Activated CD4-positive, alpha-beta T cell treated with anti-CD3 and anti-CD28 coated beads for 36 hours (primary cell): ENCODE measurements around the gene CDCP1. TPM values are rescaled to one million over a fixed set of nuclear protein-coding genes. Genes with fewer than 3 reads are reported as not detected.

Experiments used
- ATAC-seq: fragments of 200-7000 bp; cut with Tn5 transposase; one replicate; pipeline ENCODE4 v1.10.0; 2021; ENCODE audit warnings: mild to moderate bottlenecking, moderate library complexity
- CTCF ChIA-PET: fragments of 350-600 bp; sonication (Branson Sonifier 250); formaldehyde crosslinking; loops from one replicate; lab custom pipeline; 2021; ENCODE audit warnings: antibody characterized with exemption; lab: Charles Lee
- POLR2A ChIA-PET: fragments of 350-600 bp; sonication (Branson Sonifier 250); formaldehyde crosslinking; loops from one replicate; lab custom pipeline; 2021; ENCODE audit warnings: antibody characterized with exemption, inconsistent platforms; lab: Charles Lee
- DNase-seq: peaks from one replicate; pipeline ENCODE4 v3.0.0-alpha.2; 2020
- H3K27ac Mint-ChIP-seq: one replicate; pipeline ENCODE4 v1.8.0; 2021; ENCODE audit warnings: mixed read lengths
- H3K27me3 Mint-ChIP-seq: one replicate; pipeline ENCODE4 v1.8.0; 2021; ENCODE audit warnings: mixed read lengths
- H3K36me3 Mint-ChIP-seq: one replicate; pipeline ENCODE4 v1.8.0; 2021; ENCODE audit warnings: low read depth, mixed read lengths
- H3K4me1 Mint-ChIP-seq: one replicate; pipeline ENCODE4 v1.8.0; 2021; ENCODE audit warnings: mixed read lengths
- H3K4me3 Mint-ChIP-seq: one replicate; pipeline ENCODE4 v1.8.0; 2021; ENCODE audit warnings: mild to moderate bottlenecking, moderate library complexity, mixed read lengths
- H3K9me3 Mint-ChIP-seq: one replicate; pipeline ENCODE4 v1.8.0; 2021; ENCODE audit warnings: low read depth, mixed read lengths
- intact Hi-C, 2 experiments: fragments of 100-400 bp; cut with DNase I in 1 of 2; cut with micrococcal nuclease in 1 of 2; formaldehyde crosslinking; loops; one replicate each; pipeline versions ENCODE4 v1.14.2 to v1.15.1; 2022 to 2024; cut with DNase I, micrococcal nuclease
- total RNA-seq, 2 experiments: library from RNA; stranded (reverse); gene quantifications; one replicate each; pipeline ENCODE4 v1.2.3, GENCODE V29; 2021

CDCP1 gene, protein sequence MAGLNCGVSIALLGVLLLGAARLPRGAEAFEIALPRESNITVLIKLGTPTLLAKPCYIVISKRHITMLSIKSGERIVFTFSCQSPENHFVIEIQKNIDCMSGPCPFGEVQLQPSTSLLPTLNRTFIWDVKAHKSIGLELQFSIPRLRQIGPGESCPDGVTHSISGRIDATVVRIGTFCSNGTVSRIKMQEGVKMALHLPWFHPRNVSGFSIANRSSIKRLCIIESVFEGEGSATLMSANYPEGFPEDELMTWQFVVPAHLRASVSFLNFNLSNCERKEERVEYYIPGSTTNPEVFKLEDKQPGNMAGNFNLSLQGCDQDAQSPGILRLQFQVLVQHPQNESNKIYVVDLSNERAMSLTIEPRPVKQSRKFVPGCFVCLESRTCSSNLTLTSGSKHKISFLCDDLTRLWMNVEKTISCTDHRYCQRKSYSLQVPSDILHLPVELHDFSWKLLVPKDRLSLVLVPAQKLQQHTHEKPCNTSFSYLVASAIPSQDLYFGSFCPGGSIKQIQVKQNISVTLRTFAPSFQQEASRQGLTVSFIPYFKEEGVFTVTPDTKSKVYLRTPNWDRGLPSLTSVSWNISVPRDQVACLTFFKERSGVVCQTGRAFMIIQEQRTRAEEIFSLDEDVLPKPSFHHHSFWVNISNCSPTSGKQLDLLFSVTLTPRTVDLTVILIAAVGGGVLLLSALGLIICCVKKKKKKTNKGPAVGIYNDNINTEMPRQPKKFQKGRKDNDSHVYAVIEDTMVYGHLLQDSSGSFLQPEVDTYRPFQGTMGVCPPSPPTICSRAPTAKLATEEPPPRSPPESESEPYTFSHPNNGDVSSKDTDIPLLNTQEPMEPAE
- total RNA-seq, result 1 to 10 TPM; 3.7 to 5.8 TPM

DNA sequence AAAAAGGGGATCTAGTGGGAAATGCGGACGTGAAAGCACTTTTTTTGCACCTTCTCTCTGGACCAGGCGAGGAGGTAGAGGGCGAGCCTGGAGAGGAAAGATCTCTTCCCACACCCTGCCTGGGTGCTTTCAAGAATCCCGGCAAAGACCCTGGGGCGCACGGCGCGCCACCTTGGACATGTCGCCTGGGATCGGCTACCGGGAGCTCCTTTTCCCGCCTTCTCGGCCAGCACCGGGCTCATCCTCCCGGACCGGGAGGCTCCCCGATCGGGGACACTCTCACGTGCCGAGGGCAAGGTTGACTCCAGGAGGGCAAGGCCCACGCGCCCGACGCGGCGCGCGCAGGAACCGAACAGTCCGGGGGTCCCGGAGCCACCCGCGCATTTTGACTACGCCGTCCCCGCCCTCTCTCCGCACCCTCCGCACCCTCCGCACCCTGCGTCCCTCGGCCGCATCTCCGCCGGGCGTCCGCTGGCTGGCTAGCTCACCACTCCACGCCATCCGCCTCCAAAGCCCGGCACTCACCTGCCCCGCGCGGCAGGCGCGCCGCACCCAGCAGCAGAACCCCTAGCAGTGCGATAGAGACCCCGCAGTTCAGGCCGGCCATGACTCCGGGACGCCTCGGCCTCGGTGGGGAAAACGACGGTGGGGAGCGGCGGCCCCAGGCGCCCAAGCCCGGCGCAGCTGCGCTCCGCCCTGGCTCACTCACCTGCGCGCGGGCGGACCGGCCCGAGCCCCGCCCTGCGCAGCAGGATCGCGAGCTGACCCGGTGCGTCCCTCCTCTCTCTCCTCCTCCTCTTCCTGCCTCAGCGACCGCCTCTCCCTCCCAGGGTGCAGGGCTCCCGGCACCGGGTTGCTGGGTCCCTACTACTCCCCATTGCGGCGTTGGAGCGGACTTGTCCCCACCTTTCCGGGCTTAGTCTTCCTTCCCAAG, at the start of gene CDCP1:
Gene CDCP1 (minus strand): TSS at position 698 of the 934 bp plus-strand sequence. CDS start 91 bp downstream, at position 607.
- peaks cover 4% of the 10 kb centered on the region for H3K36me3 Mint-ChIP-seq
- intact Hi-C loops, result no loop called here
- H3K4me3 Mint-ChIP-seq, result peak within 1 kb of the TSS; percentile 78

DNA sequence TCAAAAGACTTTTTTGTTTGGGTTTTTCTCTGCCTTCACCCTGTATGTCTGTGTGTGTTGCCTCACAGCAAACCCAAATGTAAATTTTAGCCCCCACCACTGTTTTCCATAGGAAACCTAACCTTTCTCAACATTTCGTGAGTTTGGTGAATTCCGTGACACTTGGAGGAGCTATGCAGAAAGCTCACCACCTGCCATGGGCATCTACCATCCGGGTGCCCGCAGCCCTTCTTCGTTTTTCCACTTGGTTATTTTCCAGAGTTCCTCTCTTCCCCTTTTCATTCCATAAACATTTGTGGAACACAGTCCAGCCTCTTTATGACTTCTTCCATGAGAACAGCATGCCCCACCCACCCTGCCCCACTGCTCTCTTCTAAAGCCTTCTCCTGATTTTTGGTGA, 48.6 kb upstream of the CDCP1 start:
- ChIA-PET CTCF (interaction anchor here (1.0 kb wide), 1 partner anchor 10 kb away, joined by 3 read pairs; no protein-coding TSS in a partner anchor), POLR2A (no interaction called here)
- no peak for DNase-seq
- Mint-ChIP-seq H3K27me3 (peaks cover 2% of the 10 kb centered on the region), H3K36me3 (no peaks in the 10 kb centered on the region), H3K27ac (no peak overlapping the region), H3K9me3 (no peaks in the 10 kb centered on the region), H3K4me1 (peaks cover 2% of the 10 kb centered on the region), H3K4me3 (no peak overlapping the region)
- intact Hi-C loops, result no loop called here
- ATAC-seq, result no peak

More for the DNA sequence above, at the start of gene CDCP1:
- CTCF ChIA-PET, result interaction anchor here (0.5 to 1.5 kb wide), 4 partner anchors 8 to 120 kb away, joined by 3 to 7 read pairs (median 3); no protein-coding TSS in a partner anchor
- H3K9me3 Mint-ChIP-seq, result peaks cover 5% of the 10 kb centered on the region
- no peak within 1 kb of the TSS for H3K27ac Mint-ChIP-seq
- ATAC-seq (peak; percentile 80), DNase-seq (peak; percentile 36)
- POLR2A ChIA-PET, result no interaction called here
- H3K27me3 Mint-ChIP-seq, result peaks cover 25% of the 10 kb centered on the region
- peaks cover 22% of the 10 kb centered on the region for H3K4me1 Mint-ChIP-seq

DNA sequence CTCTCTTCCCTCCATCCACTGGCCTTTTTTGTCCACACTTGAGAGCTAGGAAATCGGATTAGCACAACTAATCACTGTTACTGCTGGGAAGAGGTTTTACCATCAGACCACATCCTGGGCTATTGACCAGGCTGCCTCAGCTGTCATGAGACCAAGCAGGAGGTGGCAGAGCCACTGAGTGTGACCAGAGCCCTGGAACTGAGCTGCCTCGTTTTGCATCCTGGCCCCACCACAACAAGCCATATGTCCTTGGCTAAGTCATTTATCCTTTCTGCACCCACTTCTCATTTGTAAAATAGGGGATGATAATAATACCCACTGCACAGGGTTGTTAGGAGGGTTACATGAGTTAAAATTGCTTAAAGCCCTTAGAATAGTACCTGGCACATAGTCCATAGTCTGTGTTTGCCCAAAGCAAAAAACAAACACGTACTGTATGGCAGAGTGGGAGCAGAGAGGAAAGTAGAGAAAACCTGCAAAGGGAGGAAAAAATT, 45.8 kb upstream of the CDCP1 start:
- no peak for DNase-seq
- Mint-ChIP-seq H3K4me1 (peaks cover 12% of the 10 kb centered on the region), H3K9me3 (no peaks in the 10 kb centered on the region), H3K36me3 (no peaks in the 10 kb centered on the region), H3K27ac (no peak overlapping the region), H3K4me3 (no peak overlapping the region), H3K27me3 (peaks cover 2% of the 10 kb centered on the region)
- POLR2A ChIA-PET, result no interaction called here
- no peak for ATAC-seq
- intact Hi-C loops, result no loop called here
- CTCF ChIA-PET, result no interaction called here

DNA sequence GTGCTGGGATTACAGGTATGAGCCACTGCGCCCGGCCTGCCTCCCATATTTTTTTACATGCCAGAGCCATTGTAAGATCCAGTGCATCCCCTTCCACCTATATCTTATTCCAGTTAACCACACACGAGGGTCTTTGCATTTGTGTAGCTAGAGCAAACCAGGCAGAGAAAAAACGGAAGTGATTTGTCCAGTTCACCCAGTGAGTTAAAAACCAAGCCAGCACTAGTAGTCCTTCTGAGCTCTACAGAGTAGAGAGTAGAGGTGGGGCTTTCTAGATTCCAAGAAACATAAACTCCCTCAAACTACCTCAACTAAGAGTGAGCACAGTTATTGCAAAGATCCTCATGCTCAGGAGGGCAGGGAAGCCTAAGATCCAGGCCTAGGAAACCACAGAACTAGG, 45.2 kb upstream of the CDCP1 start:
- Mint-ChIP-seq H3K4me1 (peaks cover 11% of the 10 kb centered on the region), H3K27me3 (peaks cover 4% of the 10 kb centered on the region), H3K4me3 (no peak overlapping the region), H3K36me3 (no peaks in the 10 kb centered on the region), H3K9me3 (no peaks in the 10 kb centered on the region), H3K27ac (no peak overlapping the region)
- POLR2A ChIA-PET, result no interaction called here
- DNase-seq (no peak), ATAC-seq (no peak)
- CTCF ChIA-PET, result interaction anchor here (1.5 kb wide), 1 partner anchor 19 kb away, joined by 3 read pairs; no protein-coding TSS in a partner anchor
- intact Hi-C loops, result no loop called here

DNA sequence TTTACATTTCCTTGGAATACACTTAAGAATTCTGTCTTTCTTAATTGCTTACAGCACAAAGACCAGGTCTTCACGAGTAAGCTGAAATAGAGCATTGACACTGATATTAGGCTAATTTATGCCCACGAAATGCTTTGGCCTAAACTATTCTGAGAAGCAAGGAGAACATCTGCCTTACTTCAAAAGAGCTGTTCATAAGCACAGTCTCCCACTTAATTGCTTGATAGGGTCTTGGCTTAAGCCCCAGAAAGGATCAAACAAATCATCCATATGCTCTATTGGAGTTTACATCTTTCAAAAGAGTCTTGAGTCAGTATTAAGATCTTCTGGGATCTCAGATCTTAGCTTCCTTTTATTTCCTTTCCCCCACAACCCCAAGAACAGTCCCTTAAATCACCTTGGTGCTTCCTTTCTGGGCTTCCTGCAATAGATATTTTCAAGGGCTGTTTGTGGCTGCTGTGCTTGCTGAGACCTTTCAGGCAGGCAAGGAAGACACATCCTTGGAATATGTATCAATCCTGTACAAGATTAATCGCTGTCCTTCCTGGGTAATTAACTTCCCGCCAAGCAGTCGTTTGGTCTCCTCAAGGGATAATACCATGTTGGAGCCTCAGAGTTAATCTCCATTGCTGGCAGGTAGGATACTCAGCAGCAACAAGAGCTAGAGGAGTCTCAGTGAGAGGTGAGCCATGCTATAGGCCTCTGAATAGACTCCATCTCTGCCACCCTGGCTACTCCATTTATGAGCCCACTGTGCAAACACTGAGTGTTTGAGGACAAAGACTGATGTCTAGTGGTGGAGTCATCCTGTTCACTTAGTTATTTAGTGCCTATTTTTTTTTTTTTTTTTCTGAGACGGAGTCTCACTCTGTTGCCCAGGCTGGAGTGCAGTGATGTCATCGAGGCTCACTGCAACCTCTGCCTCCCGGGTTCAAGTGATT, 42.8 kb upstream of the CDCP1 start:
- no peaks in the 10 kb centered on the region for H3K9me3 Mint-ChIP-seq
- no peak overlapping the region for H3K27ac Mint-ChIP-seq
- peaks cover 12% of the 10 kb centered on the region for H3K4me1 Mint-ChIP-seq
- no peak for DNase-seq
- H3K4me3 Mint-ChIP-seq, result no peak overlapping the region
- CTCF ChIA-PET, result no interaction called here
- H3K27me3 Mint-ChIP-seq, result peaks cover 4% of the 10 kb centered on the region
- ATAC-seq, result no peak
- intact Hi-C loops, result no loop called here
- no peaks in the 10 kb centered on the region for H3K36me3 Mint-ChIP-seq
- POLR2A ChIA-PET, result no interaction called here

DNA sequence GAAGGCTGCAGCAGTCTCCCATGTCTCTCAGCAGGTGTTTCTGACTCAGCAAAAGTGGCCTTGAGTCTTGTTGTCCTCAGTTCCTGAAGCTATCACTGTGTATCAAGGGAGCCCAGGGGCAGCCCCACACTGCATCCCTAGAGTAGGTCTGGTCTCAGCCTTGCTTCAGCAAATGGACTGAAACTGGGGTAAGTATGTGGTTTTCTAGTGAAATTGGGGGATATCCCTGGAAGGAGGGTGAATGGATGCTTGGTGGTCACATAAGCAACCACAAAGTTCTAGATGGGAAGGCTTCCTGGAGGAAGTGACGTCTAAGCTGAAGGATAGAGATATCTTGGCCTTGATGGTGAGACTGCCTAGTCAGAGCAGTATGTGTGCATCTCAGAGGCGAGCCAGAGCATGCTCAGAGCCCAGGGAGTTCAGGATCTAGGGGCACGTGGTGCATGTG, 41.5 kb upstream of the CDCP1 start:
- intact Hi-C loops, result no loop called here

DNA sequence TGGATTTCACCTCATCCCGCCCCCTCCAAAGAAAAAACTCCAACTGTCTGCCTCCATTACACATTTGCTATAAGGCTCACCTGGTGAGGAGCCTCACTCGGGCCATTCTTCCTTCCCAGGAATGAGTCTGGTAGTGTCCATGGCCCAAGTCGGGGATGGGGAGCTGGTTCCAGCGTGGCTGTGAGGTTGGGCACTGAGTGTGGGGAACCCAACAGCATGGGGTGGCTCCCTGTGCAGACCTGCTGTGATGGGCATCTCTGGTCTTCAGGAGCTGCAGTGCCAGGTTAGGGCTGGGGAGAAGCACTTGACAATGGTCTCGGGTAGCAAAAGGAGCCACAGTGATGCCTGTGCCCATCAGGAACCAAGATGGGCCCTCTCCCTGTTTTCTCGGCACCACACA, 40.7 kb upstream of the CDCP1 start:
- intact Hi-C loops, result no loop called here
- H3K36me3 Mint-ChIP-seq, result no peaks in the 10 kb centered on the region
- H3K27ac Mint-ChIP-seq, result no peak overlapping the region
- H3K27me3 Mint-ChIP-seq, result peaks cover 2% of the 10 kb centered on the region
- DNase-seq (no peak), ATAC-seq (no peak)
- ChIA-PET CTCF (interaction anchor here (0.6 kb wide), 1 partner anchor 558 kb away, joined by 3 read pairs; no protein-coding TSS in a partner anchor), POLR2A (no interaction called here)
- peaks cover 18% of the 10 kb centered on the region for H3K4me1 Mint-ChIP-seq
- H3K9me3 Mint-ChIP-seq, result no peaks in the 10 kb centered on the region
- no peak overlapping the region for H3K4me3 Mint-ChIP-seq

More for the DNA sequence above, 41.5 kb upstream of the CDCP1 start:
- Mint-ChIP-seq H3K27ac (no peak overlapping the region), H3K4me3 (no peak overlapping the region), H3K27me3 (peaks cover 4% of the 10 kb centered on the region), H3K36me3 (no peaks in the 10 kb centered on the region), H3K4me1 (peaks cover 18% of the 10 kb centered on the region), H3K9me3 (no peaks in the 10 kb centered on the region)
- DNase-seq, result peak; percentile 43
- ChIA-PET POLR2A (no interaction called here), CTCF (interaction anchor here (0.6 kb wide), 1 partner anchor 283 kb away, joined by 3 read pairs; no protein-coding TSS in a partner anchor)
- peak; percentile 83 for ATAC-seq

DNA sequence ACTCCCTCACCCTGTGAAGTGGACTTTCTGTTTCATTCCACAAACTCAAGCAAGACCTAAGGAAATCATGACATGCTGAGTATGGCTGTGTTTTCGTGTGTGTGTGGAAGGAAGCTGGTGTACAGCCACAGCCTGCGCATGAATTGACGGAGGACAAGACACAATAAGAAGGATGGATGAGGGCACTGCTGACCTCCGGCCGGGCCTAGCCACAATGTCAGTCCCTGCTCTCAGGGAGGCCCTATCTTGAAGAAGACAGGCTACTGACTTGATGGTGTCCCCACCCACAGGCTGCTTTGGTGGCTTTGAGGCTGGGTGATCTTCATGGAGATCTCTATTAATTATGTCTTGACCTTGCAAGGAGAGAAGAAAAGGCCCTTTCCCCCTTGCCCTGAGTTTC, 39.3 kb upstream of the CDCP1 start:
- ATAC-seq (no peak), DNase-seq (no peak)
- Mint-ChIP-seq H3K4me3 (no peak overlapping the region), H3K27me3 (peaks cover 2% of the 10 kb centered on the region), H3K36me3 (no peaks in the 10 kb centered on the region), H3K9me3 (no peaks in the 10 kb centered on the region), H3K27ac (no peak overlapping the region), H3K4me1 (peaks cover 18% of the 10 kb centered on the region)
- intact Hi-C loops, result no loop called here
- POLR2A ChIA-PET, result no interaction called here
- CTCF ChIA-PET, result interaction anchor here (1.0 kb wide), 1 partner anchor 9 kb away, joined by 3 read pairs; no protein-coding TSS in a partner anchor

DNA sequence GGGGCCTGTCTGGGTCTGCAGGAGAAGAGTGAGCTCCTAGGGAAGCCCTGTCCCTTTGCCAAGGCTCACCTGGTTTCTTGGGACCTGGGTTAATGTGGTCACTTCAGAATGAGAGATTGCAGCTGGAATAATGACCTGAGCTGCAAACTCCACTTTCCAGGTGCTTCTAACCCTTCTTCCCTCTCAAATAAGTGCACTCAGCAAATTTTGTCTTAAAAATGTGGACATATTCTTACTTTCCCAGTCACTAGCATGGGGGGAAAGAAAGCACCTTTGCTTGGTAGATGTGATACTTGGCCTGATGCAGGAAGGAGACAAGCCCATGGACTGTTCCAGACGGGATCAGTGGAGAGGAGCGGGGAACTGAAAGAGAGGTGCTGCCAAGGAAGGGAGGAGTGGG, 38.9 kb upstream of the CDCP1 start:
- ATAC-seq, result no peak
- H3K36me3 Mint-ChIP-seq, result no peaks in the 10 kb centered on the region
- intact Hi-C loops, result no loop called here
- DNase-seq, result no peak
- CTCF ChIA-PET, result interaction anchor here (1.0 to 1.1 kb wide), 2 partner anchors 10 to 25 kb away, joined by 3 read pairs; no protein-coding TSS in a partner anchor
- peaks cover 18% of the 10 kb centered on the region for H3K4me1 Mint-ChIP-seq
- peaks cover 2% of the 10 kb centered on the region for H3K27me3 Mint-ChIP-seq
- H3K4me3 Mint-ChIP-seq, result no peak overlapping the region
- POLR2A ChIA-PET, result no interaction called here
- H3K27ac Mint-ChIP-seq, result no peak overlapping the region
- no peaks in the 10 kb centered on the region for H3K9me3 Mint-ChIP-seq

DNA sequence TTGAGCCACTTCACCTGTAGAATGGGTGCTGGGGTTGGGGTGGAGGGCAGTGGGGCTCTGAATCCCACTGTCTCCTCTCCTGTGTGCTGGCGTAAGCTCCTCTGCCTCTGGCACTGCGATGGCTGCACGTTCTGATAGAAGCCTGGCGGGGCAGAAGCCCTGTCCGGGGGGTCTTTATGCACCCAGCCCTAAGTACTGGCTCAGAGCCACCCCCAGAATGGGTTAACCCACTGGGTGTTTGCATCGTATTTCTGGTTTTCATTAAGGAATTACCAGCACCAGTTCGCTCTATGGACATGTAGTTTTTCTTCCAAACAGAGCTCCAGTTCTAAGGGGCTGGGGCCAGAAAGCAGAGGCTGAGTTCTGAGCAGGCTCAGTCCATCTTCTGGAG, 37.7 kb upstream of the CDCP1 start:
- no peaks in the 10 kb centered on the region for H3K9me3 Mint-ChIP-seq
- POLR2A ChIA-PET, result no interaction called here
- H3K27me3 Mint-ChIP-seq, result peaks cover 5% of the 10 kb centered on the region
- no peak for DNase-seq
- H3K4me1 Mint-ChIP-seq, result peaks cover 18% of the 10 kb centered on the region
- no peak for ATAC-seq
- intact Hi-C loops, result no loop called here
- H3K27ac Mint-ChIP-seq, result no peak overlapping the region
- H3K36me3 Mint-ChIP-seq, result no peaks in the 10 kb centered on the region
- CTCF ChIA-PET, result interaction anchor here (0.5 to 1.4 kb wide), 3 partner anchors 26 to 72 kb away, joined by 3 read pairs; no protein-coding TSS in a partner anchor
- no peak overlapping the region for H3K4me3 Mint-ChIP-seq
